Calu3 (cell line): ENCODE data around the gene TMEM63B. TPM values are rescaled to one million over a fixed set of nuclear protein-coding genes. Genes with fewer than 3 reads are reported as not detected.

Source experiments
- BruUV-seq: library from RNA; stranded (reverse); fragments of 400-500 nt; replicated peaks from 2 replicates; lab custom pipeline; 2021; lab: Mats Ljungman, UMichigan
- CTCF ChIA-PET: fragments of 300-600 bp; sonication (Branson Sonifier 250); formaldehyde crosslinking; loops from one replicate; lab custom pipeline; 2022; ENCODE audit warnings: antibody characterized with exemption; lab: Charles Lee
- DNase-seq: peaks from one replicate; pipeline ENCODE4 v3.0.0; 2022
- H3K27ac Mint-ChIP-seq: one replicate; pipeline ENCODE4 v1.8.0; 2022; ENCODE audit warnings: mixed read lengths; ENCODE audit not compliant: unreplicated experiment
- H3K27me3 Mint-ChIP-seq: one replicate; pipeline ENCODE4 v1.8.0; 2022; ENCODE audit warnings: mixed read lengths; ENCODE audit not compliant: unreplicated experiment
- H3K36me3 Mint-ChIP-seq: one replicate; pipeline ENCODE4 v1.8.0; 2022; ENCODE audit warnings: mild to moderate bottlenecking, moderate library complexity, mixed read lengths; ENCODE audit not compliant: insufficient read depth, unreplicated experiment
- H3K4me1 Mint-ChIP-seq: one replicate; pipeline ENCODE4 v1.8.0; 2022; ENCODE audit warnings: mild to moderate bottlenecking, low read depth, mixed read lengths; ENCODE audit not compliant: unreplicated experiment
- H3K4me3 Mint-ChIP-seq: one replicate; pipeline ENCODE4 v1.8.0; 2022; ENCODE audit warnings: mild to moderate bottlenecking, low read depth, moderate library complexity, mixed read lengths; ENCODE audit not compliant: unreplicated experiment
- H3K9me3 Mint-ChIP-seq: one replicate; pipeline ENCODE4 v1.8.0; 2022; ENCODE audit warnings: low read depth, mixed read lengths; ENCODE audit not compliant: unreplicated experiment
- CTCF ChIP-seq: fragments of 200-600 bp; IDR thresholded peaks from one replicate; pipeline ENCODE4 v1.8.0; 2022; ENCODE audit warnings: antibody characterized with exemption; ENCODE audit not compliant: unreplicated experiment
- intact Hi-C: fragments of 100-400 bp; cut with micrococcal nuclease; formaldehyde crosslinking; loops from one replicate; pipeline ENCODE4 v1.10.0; 2022; ENCODE audit not compliant: unreplicated experiment
- total RNA-seq: library from RNA; stranded (reverse); gene quantifications from 2 replicates; pipeline ENCODE4 v1.2.3, GENCODE V29; 2022

Gene TMEM63B
- total RNA-seq, 1 experiment from 2014 or later: 84.2 TPM

- Mint-ChIP-seq H3K27ac (no peak overlapping the region), H3K27me3 (peaks cover 86% of the 10 kb centered on the region), H3K36me3 (no peaks in the 10 kb centered on the region), H3K4me3 (no peak overlapping the region), H3K4me1 (no peaks in the 10 kb centered on the region), H3K9me3 (no peaks in the 10 kb centered on the region)
- BruUV-seq: no TSS peak
- no peak for TF ChIP-seq CTCF
- no peak for DNase-seq
- CTCF ChIA-PET: interaction anchor here (0.7 kb wide), 2 partner anchors 55 to 225 kb away, joined by 3 to 6 read pairs; no protein-coding TSS in a partner anchor
- intact Hi-C loops: no loop called here
Measured at GRCh38 chr6:44166591-44167184, 39.3 kb downstream of the TMEM63B start.

- no peak for DNase-seq
- CTCF ChIA-PET: interaction anchor here (0.7 kb wide), 1 partner anchor 226 kb away, joined by 6 read pairs; no protein-coding TSS in a partner anchor
- Mint-ChIP-seq H3K36me3 (no peaks in the 10 kb centered on the region), H3K4me1 (peaks cover 4% of the 10 kb centered on the region), H3K9me3 (no peaks in the 10 kb centered on the region), H3K27ac (no peak overlapping the region), H3K27me3 (peaks cover 86% of the 10 kb centered on the region), H3K4me3 (no peak overlapping the region)
- no TSS peak for BruUV-seq
- TF ChIP-seq CTCF: no peak
- intact Hi-C loops: no loop called here
Measured at GRCh38 chr6:44167567-44167966, 40.2 kb downstream of the TMEM63B start.

DNA sequence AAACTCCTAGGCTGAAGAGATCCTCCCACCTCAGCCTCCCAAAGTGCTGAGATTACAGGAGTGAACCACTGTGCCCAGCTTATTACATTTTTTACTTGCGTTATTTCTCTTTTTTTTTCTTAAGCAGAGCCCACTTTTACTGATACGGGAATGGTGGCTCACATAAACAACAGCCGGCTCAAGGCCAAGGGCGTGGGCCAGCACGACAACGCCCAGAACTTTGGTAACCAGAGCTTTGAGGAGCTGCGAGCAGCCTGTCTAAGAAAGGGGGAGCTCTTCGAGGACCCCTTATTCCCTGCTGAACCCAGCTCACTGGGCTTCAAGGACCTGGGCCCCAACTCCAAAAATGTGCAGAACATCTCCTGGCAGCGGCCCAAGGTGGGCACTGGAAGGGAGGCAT is 41.8 kb downstream of the TMEM63B start:
- H3K27me3 Mint-ChIP-seq: peaks cover 85% of the 10 kb centered on the region
- H3K4me1 Mint-ChIP-seq: peaks cover 11% of the 10 kb centered on the region
- CTCF ChIA-PET: interaction anchor here (0.9 to 1.3 kb wide), 4 partner anchors 17 to 169 kb away, joined by 3 to 7 read pairs (median 3); no protein-coding TSS in a partner anchor
- no TSS peak for BruUV-seq
- H3K9me3 Mint-ChIP-seq: no peaks in the 10 kb centered on the region
- intact Hi-C loops: no loop called here
- TF ChIP-seq CTCF: no peak
- no peak for DNase-seq
- H3K27ac Mint-ChIP-seq: no peak overlapping the region
- no peaks in the 10 kb centered on the region for H3K36me3 Mint-ChIP-seq
- no peak overlapping the region for H3K4me3 Mint-ChIP-seq

DNA sequence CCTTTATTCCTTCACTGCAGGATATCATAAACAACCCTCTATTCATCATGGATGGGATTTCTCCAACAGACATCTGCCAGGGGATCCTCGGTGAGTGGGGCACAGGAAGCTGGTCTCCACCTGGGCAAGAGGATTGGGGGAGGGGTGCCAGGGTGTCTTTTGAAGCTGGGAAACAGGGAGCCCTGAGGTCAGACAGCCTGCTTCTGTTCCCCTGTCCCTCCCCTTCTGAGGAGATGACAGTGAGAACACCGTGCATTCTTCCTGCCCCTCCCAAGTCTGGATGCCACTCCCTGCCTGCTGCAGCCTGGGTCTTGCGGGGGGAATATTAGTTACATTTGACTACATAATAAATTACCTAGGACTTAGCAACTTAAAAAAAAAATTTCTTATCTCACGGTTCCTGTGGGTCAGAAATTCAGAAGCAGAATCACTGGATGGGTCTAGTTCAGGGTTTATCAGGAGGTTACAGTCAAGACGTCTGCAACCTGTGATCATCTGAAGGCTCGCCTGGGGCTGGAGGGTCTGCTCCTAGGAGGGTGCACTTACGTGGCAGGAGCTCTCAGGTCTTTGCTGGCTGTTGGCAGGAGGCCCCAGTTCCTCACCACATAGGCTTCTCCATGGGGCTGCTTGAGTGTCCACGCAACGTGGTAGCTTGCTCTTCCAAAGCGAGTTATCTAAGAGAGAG is 42.7 kb downstream of the TMEM63B start:
- TF ChIP-seq CTCF: no peak
- no TSS peak for BruUV-seq
- DNase-seq: no peak
- no peak overlapping the region for H3K27ac Mint-ChIP-seq
- no peak overlapping the region for H3K4me3 Mint-ChIP-seq
- H3K9me3 Mint-ChIP-seq: no peaks in the 10 kb centered on the region
- CTCF ChIA-PET: interaction anchor here (0.5 to 1.3 kb wide), 7 partner anchors 10 to 270 kb away, joined by 3 to 7 read pairs (median 3); no protein-coding TSS in a partner anchor
- peaks cover 11% of the 10 kb centered on the region for H3K4me1 Mint-ChIP-seq
- intact Hi-C loops: loop anchor here (5.0 kb wide), 1 partner anchor 47 kb away; the partner anchor contains the start of gene MYMX
- H3K27me3 Mint-ChIP-seq: peaks cover 76% of the 10 kb centered on the region
- no peaks in the 10 kb centered on the region for H3K36me3 Mint-ChIP-seq
